Measurements from ENCODE around the gene MAPKAP1. TPM values are rescaled to one million over a fixed set of nuclear protein-coding genes. Genes with fewer than 3 reads are reported as not detected.

Gene MAPKAP1
- total and polyA plus RNA-seq, 8 donors = 32.7 to 212 (median 78.2) TPM

DNA sequence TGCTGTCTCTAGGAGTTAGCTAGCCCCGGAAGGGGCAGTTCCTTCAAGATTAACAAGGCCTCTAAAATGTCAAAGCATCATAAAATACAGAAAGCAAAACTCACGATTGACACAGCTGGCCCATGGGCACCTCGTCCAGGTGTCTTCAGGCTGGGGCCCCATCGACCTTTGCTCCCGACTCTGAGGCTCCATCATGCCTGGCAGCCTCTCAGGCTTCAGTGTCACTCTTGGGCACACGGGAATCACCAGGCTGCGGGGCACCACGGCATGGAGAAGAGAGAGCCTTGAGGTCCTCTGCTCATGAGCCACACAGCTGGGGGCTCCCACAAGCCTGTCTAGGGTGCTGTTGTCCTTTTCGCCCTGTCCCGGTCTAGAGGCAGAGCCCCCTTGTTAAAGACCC lies 284.2 kb downstream of the MAPKAP1 start:
- H3K36me3 ChIP-seq = no peaks in the 10 kb centered on the region
- no peak for DNase-seq
- H3K9me3 ChIP-seq = no peaks in the 10 kb centered on the region
- no peak overlapping the region for H3K4me3 ChIP-seq
- no peaks in the 10 kb centered on the region for H3K4me1 ChIP-seq
- intact Hi-C loops (cut with DNase I; ENCODE audit: low total_unique reads) = no loop called here
- no peaks in the 10 kb centered on the region for H3K27me3 ChIP-seq
- H3K27ac ChIP-seq = no peak overlapping the region
- TF ChIP-seq EP300 (IDR thresholded peaks at IDR 0.05) (no peak), POLR2A (IDR thresholded peaks at IDR 0.05) (no peak), POLR2AphosphoS5 (IDR thresholded peaks at IDR 0.05) (no peak)
- TF ChIP-seq, protein P1, sequence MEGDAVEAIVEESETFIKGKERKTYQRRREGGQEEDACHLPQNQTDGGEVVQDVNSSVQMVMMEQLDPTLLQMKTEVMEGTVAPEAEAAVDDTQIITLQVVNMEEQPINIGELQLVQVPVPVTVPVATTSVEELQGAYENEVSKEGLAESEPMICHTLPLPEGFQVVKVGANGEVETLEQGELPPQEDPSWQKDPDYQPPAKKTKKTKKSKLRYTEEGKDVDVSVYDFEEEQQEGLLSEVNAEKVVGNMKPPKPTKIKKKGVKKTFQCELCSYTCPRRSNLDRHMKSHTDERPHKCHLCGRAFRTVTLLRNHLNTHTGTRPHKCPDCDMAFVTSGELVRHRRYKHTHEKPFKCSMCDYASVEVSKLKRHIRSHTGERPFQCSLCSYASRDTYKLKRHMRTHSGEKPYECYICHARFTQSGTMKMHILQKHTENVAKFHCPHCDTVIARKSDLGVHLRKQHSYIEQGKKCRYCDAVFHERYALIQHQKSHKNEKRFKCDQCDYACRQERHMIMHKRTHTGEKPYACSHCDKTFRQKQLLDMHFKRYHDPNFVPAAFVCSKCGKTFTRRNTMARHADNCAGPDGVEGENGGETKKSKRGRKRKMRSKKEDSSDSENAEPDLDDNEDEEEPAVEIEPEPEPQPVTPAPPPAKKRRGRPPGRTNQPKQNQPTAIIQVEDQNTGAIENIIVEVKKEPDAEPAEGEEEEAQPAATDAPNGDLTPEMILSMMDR (IDR thresholded peaks at IDR 0.05) = no peak
- 80 to 93% (median 89%) methylated on average over 8 to 10 of the region's 10 CpGs for WGBS, 5 donors

DNA sequence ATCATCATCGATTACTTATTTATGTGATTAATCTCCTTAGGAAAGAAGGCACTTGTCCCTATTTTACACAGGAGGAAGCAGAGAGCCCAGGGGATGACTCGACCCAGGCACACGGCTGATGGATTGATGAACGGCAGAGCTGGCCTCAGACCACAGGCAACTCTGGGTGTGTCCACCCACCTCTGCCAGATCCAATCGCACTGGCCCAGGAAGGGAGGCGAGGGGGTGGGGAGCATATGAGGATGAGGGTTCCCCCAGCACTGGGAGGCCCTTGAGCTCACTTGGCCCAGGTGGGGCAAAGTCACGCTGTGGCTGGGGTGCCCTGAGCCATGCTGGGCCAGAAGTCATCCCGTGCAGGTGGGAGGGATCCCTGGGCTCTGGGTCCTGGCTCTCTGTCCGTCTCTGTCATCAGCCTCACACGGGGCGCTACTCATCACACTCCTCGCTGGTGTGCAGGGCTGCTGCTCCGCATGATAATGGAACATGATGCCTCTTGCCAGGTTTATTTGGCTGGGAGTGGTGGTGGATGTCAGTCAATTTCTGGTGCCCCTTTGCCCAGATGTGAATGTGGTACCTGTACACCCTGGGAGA lies 285.3 kb downstream of the MAPKAP1 start:
- H3K27ac ChIP-seq = no peak overlapping the region
- DNase-seq = no peak
- no peak overlapping the region for H3K4me3 ChIP-seq
- no peaks in the 10 kb centered on the region for H3K27me3 ChIP-seq
- intact Hi-C loops (cut with DNase I; ENCODE audit: low total_unique reads) = no loop called here
- H3K36me3 ChIP-seq = no peaks in the 10 kb centered on the region
- 84 to 89% (median 86%) methylated on average over 7 to 13 of the region's 13 CpGs for WGBS, 5 donors
- H3K9me3 ChIP-seq = no peaks in the 10 kb centered on the region
- TF ChIP-seq EP300 (IDR thresholded peaks at IDR 0.05) (no peak), POLR2AphosphoS5 (IDR thresholded peaks at IDR 0.05) (no peak), POLR2A (IDR thresholded peaks at IDR 0.05) (no peak)
- TF ChIP-seq, protein P1 (IDR thresholded peaks at IDR 0.05) = no peak
- no peaks in the 10 kb centered on the region for H3K4me1 ChIP-seq

DNA sequence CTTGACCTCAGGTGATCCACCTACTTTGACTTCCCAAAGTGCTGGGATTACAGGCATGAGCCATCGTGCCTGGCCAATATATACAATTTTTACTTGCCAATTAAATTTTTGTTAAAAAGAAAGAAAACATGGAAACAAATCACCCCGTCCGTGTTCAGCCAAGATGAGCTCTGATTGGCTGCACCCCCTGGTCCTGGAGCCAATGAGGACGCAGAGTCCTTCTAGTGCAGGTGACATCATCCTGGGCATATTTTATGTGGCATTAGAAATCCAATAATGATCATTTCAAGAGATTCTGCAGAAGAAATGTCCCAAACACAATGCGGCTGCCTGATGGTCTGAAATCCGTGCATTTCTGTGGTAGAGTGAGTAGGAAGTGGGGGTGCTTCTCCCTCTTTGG lies 285.8 kb downstream of the MAPKAP1 start:
- H3K27me3 ChIP-seq = no peaks in the 10 kb centered on the region
- no peaks in the 10 kb centered on the region for H3K9me3 ChIP-seq
- H3K27ac ChIP-seq = no peak overlapping the region
- intact Hi-C loops (cut with DNase I; ENCODE audit: low total_unique reads) = no loop called here
- no peak overlapping the region for H3K4me3 ChIP-seq
- no peaks in the 10 kb centered on the region for H3K36me3 ChIP-seq
- DNase-seq = no peak
- 86 to 92% (median 89%) methylated on average over 6 of the region's 6 CpGs for WGBS, 5 donors
- peaks cover 0 to 3% (median 0%) of the 10 kb centered on the region in 4 donors for H3K4me1 ChIP-seq
- no peak for TF ChIP-seq EP300 (IDR thresholded peaks at IDR 0.05)
- no peak for TF ChIP-seq POLR2A (IDR thresholded peaks at IDR 0.05)
- TF ChIP-seq, protein P1 (IDR thresholded peaks at IDR 0.05) = no peak

DNA sequence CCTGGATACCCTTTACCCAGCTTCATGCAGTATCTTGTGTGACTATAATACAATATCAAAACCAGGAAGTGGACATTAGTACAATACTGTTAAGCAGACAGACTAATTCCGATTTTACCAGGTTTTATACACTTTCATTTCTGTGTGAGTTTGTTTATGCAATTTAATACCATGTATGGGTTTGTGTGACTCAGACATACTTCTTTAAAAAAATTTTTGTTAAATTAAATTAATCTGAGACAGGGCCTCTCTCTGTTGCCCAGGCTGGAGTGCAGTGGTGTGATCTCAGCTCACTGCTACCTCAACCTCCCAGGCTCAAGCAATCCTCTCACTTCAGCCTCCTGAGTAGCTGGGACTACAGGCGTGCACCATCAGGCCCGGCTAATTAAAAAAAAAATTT lies 288.6 kb downstream of the MAPKAP1 start:
- peaks cover 0 to 6% (median 0%) of the 10 kb centered on the region in 4 donors for H3K4me1 ChIP-seq

More for the DNA sequence above, 288.6 kb downstream of the MAPKAP1 start:
- H3K36me3 ChIP-seq = no peaks in the 10 kb centered on the region
- no peaks in the 10 kb centered on the region for H3K27me3 ChIP-seq
- no peak overlapping the region for H3K4me3 ChIP-seq
- no peak for DNase-seq
- WGBS, 5 donors = 70 to 78% (median 72%) methylated on average over 3 of the region's 3 CpGs
- no peaks in the 10 kb centered on the region for H3K9me3 ChIP-seq
- intact Hi-C loops (cut with DNase I; ENCODE audit: low total_unique reads) = no loop called here
- TF ChIP-seq, protein P1 (IDR thresholded peaks at IDR 0.05) = no peak
- TF ChIP-seq POLR2A (IDR thresholded peaks at IDR 0.05) (no peak), POLR2AphosphoS5 (IDR thresholded peaks at IDR 0.05) (no peak), EP300 (IDR thresholded peaks at IDR 0.05) (no peak)
- H3K27ac ChIP-seq = no peak overlapping the region

Measured in stomach (tissue), 9 donors.